Stimulated activated CD8-positive, alpha-beta memory T cell treated with anti-CD3 and anti-CD28 coated beads, Interleukin-15, amount 100 ng/mL, for 1 hour (primary cell): Measurements from ENCODE around the gene PRKAA1.

Experiments used
- DNase-seq: peaks from one replicate; pipeline ENCODE4 v3.0.0-alpha.2; 2020; ENCODE audit warnings: low read depth

The PRKAA1 gene

DNA sequence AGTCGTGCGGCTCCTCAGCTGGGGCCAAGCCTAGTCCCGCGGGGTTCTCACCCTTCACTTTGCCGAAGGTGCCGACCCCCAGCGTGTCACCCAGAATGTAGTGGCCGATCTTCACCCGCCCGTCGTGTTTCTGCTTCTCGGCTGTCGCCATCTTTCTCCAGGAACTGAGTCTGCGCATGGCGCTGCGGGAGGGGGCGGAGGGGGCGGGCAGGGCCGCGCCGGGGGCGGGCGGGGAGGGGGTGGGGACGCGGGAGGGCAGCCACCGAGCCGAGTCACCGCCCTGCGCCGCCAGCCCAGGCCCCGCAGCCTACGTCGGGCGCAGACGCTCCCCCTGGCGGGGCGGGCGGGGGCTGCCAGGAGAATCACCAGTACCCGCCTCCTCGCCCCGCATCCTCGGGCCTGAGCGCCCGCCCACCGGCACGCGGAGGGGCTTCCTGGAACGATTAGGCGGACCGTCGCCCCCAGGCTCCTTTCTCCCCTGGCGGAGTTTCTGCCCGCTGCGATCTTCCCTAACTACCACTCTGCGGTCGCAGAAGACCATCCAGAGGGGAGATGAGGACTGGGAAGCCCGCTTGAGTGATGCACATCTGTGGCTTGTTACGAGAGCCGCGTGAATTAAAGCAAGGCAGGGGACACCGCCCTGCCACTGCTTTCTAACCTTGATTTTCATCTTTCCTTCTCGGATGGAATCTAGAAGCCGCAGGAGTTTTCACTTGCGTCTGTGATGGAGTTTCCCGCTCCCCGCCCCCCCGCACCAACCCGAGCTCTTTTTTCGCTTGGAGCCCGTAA lies at the start of gene PRKAA1:
Gene PRKAA1, minus strand, starts transcription at position 363 of the 789 bp plus-strand sequence. Its CDS starts 185 bp downstream, at position 178.
- DNase-seq = peak; percentile 71

DNA sequence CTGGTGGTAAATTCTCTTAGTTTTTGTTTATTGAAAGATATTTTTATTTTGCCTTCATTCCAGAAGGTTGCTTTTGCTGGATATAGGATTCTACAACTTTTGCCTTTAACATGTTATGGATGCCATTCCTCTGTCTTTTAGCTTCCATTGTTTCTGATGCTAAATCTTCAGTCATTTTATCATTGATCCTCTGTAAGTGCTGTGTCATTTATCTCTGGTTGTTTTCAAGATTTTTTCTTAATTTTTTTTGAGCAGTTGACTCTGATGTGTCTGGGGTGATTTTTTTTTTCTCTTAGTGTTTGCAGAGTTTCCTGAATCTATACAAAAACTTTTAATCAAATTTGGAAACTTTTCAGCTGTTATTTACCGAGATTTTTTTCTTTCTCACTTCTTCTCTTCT lies 49.4 kb upstream of the PRKAA1 start:
- no peak for DNase-seq

DNA sequence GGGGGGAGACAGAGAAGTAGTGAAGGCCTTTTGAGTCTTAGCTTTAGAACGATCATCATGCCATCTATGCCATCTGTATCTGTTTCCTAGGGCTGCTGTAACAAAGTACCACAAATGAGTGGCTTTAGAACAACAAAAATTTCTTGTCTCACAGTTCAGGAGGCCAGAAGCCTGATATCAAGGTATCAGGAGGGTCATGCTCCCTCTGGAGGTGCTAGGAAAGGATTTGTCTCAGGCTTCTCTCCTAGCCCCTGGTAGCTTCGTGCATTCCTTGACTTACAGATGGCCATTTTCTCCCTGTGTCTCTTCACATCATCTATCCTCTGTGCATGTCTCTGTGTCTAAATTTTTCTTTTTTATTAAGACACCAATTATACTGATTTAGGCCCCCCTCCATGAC lies 48.2 kb upstream of the PRKAA1 start:
- DNase-seq = no peak

DNA sequence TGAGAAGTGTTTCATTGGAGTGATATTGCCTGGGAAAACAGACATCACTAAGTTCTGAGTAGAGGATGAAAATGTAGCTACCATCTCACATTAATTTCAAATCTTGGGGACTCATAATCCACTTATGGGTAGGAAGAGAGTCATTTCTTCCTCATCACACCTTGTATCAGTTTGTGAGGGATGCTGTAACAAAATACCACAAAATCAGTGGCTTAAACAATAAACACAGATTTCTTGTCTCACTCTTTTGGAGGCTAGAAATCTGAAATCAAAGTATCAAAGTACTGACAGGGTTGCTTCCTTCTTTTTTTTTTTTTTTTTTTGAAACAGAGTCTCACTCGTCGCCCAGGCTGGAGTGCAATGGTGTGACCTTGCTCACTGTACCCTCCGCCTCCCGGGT lies 46.4 kb upstream of the PRKAA1 start:
- no peak for DNase-seq

DNA sequence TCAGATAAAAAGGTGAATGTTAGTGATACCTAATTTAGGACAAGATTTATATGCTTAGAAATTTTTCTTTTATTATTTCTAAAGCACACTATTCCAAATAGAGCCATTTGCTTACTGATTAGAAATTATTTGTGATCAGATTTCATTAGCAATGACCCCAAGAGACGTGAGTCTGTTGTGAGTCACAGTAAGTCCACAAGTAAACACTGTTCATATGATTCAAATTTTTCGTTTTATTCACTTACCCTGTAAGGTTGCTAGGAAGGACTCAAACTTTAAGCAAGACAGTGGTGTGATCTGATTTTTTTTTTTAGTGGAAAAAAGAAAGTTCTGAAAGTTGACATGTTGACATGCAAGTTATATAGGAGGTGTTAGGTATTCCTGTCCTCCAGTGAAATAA lies 44.2 kb upstream of the PRKAA1 start:
- DNase-seq = no peak

DNA sequence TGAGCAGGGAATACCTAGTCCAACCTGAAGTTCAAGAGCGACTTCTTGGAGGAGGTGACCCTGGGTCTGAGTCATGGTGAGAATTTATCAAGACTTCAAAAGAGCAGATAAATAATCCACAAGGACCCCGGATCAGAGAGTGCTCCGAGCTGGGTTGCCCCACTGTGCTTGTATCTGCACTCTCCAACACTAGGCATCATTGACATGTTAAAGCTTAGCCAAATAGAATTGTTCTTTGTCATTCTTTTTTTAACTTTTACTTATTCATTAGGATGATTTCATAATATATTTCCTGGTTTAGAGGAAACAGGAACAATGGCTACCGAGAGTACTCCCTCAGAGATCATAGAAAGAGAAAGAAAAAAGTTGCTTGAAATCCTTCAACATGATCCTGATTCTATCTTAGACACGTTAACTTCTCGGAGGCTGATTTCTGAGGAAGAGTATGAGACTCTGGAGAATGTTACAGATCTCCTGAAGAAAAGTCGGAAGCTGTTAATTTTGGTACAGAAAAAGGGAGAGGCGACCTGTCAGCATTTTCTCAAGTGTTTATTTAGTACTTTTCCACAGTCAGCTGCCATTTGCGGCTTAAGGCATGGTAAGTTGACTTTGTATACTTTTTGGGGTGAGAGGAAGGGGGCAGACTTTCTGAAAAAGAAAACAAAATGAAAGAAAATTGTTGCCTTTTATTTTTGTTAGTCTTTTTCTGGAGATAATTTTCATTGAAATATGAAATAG lies 43.1 kb upstream of the PRKAA1 start, which contains the start of gene CARD6:
Gene CARD6, plus strand, starts transcription at position 300 of the 738 bp plus-strand sequence. Its CDS starts 16 bp downstream, at position 316.
- no peak for DNase-seq

DNA sequence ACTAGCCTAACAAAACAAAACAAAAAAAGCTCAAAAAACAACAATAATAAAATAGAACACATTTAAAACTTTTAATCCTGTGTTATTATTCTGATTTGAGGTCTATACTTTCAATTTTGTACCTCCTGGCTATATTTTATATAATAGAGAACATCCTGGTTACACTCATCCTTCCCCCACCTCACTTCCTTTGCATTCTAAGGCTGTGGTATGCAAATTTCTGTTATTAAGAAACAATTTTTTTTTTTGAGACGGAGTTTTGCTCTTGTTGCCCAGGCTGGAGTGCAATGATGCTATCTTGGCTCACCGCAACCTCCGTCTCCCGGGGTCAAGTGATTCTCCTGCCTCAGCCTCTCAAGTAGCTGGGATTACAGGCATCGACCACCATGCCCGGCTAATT lies 39.9 kb upstream of the PRKAA1 start:
- no peak for DNase-seq

DNA sequence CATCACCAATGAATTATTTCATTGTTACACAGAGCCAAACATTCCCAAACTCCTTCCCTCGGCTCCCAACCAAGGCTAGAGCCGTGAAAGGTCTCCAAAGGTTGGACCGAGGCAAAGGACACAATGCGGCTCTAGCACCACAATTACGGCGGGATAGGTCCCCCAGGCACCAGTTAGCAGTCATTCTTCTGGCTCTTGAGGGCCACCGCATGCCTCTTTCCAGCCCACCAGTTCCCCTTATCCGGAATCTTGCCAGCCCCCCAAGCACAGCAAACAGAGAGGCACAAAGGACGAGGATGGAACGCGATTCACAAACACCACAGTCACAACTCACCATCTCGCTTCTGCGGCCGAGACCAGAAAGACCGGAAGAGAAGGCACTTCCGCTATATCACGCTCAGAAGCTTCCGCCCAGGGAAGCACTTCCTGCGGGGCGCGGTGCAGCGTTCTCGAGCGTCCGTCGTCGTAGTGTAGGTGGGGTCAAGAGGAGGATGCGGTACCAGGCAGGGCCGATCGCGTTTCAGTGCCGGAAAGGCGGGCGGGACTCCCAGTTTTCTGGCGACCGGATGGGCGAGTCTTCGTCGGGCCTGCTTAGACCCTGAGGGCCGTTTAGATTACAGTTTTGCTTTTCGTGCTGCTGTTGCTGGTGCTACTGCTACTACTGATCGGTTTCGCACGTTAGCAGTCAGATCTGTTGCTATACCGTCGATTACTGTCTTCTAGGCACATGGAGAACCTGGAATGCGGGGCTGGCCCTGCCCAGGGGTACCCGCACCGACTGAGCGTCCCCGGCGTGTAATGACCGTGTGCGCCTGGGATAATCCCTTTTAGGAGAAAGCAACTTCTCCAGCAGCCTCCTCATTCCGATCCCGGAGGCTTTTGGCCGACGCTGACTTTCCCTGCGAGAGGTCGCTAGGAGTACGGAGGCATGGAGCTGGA lies 36.9 kb upstream of the PRKAA1 start, which contains the start of gene RPL37:
Gene RPL37, minus strand, starts transcription at position 374 of the 939 bp plus-strand sequence. Its CDS starts 37 bp downstream, at position 337.
- DNase-seq = peak; percentile 78

DNA sequence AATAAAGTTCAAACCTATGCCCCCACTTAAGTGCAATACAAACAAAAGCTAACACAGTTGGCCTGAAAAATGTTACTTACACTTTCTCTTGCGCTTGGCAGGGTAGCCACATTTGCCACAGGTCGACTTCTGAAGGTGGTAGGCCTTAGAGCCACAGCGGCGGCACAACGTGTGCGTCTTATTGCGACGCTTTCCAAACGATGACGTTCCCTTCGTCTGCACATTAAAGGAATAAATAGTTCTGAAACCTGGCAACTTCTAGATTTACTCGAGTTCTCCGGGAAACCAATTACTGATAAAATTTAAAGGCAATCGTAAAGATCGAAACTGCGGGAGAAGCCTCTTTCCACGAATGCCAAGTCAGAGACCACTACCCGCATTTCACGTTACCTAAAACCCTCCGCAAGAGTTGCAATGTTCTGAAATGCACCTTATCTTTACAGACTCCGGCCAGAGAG lies 36.2 kb upstream of the PRKAA1 start:
- DNase-seq = peak; percentile 2

DNA sequence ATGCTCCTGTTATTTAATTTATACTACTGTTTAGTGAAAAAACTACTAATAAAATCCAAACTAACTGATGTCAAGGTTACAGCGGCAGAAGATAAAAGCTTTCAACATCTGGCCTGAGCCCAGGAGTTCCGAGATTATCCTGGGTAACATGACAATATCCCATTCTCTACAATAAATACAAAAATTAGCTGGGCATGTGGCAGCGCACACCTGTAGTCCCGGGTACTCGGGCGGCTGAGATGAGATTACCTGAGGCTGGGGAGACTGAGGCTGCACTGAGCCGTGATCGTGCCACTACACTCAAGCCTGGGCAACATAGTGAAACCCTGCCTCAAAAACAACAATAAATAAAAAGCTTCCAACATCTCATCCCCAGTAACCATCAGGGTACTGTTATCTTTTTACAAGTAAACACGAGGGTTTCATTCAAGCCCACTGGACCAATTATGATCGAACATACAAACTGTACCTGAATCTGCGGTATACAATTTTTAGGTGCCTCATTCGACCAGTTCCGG lies 35.6 kb upstream of the PRKAA1 start:
- DNase-seq = no peak

DNA sequence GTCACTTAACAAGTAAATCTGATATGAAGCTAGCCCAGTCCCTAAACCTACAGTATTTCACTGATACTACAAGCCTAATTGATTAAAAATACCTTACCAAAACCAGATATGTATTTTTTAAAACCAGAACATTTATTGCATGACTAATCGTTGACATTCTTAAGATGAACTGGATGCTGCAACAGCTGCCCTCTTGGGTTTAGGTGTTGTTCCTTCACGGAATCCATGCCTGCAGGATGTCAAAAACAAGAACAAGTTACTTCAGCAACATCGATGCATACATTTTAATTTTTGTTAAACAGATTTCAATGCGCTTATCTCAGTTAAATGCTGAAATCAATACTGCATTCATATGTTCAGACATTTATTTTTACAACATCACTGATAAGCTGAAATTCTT lies 34.2 kb upstream of the PRKAA1 start:
- no peak for DNase-seq

DNA sequence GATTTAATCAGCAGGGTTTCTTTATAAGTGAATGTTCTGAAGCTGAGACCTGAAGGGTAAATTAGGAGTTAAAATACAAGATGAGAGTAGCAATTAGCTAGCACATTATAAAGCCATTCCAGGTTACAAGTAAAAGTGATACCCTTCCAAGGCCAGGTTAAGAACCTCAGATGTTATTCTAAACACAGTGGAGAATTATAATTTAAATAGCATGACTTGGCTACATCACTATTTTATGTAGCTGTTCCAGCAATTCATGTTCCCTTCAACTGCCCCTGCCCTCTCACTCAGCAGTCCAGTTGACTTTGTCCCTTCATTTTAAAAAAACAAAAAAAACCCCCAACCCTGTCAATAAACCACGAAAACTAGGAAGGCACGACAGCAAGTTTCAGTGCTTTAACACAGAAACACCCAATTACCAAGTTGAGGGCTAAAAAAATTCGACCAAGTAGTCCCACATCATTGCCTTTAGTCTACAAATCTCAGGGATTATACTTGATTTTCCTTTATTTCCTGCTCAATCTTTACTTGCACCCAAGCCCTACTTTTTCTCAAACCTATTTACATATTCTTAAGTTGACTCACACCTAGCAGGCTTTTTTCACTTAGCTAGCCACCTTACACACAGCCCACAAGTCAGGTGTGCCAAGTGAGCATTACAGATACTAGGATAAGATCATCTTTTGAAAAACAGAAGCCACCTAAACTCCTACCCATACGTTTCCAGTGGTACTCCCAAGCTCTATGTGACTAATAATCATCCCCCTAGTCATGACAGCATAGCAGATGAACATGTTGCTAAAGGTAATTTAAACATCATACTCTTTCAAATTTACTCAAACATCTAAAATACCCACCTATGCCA lies 33.4 kb upstream of the PRKAA1 start:
- no peak for DNase-seq

DNA sequence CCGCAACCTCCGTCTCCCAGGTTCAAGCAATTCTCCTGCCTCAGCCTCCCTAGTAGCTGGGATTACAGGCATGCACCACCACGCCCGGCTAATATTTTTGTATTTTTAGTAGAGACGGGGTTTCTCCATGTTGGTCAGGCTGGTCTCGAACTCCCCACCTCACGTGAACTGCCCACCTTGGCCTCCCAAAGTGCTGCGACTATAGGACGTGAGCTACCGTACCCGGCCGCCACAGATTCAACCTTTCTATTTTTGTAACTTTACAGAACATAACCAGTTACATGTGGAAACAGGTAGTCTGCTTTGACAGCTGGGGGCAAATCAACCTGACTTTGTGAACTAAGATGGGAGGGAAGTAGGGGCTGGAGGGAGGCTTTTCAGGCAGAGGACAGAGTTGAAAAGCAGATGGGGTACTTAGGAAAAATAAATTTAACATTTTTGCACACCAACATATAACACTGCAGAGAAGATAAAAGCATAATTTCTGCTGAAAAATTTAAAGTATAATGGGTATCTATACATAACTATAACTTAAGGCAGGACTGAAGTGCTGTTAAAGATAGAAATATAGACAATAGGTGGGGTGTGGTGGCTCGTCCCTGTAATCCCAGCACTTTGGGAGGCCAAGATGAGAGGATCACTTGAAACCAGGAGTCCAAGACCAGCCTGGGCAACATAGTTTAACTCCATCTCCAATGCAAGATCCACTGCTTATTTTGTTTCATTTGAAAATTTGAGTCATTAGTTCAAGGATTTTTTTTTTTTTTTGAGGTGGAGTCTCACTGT lies 31.8 kb upstream of the PRKAA1 start:
- no peak for DNase-seq

DNA sequence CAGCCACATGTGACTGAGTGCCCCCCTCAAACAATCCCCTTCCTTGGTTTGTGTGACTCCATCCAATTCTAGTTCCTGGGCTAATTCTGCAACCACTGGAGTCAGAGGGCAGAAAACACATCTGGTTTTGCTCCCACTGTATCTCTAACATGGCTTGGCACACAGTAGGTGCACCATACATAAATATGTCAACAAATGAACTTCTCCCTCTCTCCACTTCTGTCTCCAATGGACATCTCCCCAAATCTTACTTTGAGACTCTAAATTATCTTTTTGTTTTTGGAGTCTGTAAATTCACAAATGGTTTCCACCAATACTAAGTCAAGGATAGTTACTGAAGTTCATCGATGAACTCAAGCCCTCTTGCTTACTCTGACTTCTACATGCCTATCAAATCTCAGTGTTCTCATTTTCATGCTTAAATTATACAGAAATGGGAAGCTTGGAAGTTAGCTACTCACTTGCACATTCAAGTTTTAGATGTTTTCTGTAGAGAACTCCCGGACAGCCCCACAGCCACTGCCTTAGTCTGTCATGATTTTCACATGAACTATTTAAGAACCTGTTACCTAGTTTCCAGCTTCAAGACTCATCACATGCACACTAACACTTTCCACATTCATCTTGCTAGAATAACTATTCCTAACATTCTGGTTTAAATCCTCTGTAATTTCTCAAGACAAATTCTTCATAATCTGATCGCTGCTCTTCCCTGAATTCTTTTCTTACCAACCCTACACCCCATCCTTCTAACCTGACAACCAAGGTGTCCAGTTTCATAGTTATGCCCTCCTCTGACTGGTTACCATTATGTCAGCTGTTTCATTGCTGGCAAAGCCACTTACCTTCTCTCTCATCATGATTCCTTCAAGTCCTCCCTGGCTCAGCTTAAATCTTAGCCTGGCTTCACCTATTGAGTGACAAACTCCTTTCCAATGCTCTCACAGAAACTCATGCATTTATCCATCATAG lies 30.8 kb upstream of the PRKAA1 start:
- no peak for DNase-seq

DNA sequence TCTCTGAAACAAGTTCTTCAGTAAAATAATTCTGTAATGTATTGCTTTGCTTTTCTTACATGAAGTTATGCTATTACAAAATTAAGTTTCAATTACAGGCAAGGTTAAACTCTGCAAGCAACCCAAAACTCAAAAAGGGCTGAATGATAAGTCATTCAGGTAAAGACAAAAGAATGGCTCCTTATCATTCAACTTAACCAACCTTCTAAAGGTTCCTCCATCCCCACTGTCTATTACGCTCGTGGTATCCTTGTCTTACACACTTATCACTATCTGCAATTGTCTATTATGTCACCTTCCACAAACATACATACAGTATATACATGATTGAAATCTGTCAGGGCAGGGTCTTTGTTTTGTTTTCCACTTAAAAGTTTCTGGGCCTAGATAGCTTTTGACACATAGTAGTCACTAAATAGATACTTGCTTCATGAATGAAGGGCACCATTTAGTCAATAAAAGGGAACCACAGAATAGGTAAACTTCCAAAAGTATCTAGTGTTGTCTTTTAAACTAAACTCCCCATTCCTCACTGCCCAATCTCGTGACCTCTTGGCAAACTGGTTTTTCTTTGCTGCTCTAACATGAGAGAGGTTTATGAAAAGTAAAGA lies 30.0 kb upstream of the PRKAA1 start:
- no peak for DNase-seq

DNA sequence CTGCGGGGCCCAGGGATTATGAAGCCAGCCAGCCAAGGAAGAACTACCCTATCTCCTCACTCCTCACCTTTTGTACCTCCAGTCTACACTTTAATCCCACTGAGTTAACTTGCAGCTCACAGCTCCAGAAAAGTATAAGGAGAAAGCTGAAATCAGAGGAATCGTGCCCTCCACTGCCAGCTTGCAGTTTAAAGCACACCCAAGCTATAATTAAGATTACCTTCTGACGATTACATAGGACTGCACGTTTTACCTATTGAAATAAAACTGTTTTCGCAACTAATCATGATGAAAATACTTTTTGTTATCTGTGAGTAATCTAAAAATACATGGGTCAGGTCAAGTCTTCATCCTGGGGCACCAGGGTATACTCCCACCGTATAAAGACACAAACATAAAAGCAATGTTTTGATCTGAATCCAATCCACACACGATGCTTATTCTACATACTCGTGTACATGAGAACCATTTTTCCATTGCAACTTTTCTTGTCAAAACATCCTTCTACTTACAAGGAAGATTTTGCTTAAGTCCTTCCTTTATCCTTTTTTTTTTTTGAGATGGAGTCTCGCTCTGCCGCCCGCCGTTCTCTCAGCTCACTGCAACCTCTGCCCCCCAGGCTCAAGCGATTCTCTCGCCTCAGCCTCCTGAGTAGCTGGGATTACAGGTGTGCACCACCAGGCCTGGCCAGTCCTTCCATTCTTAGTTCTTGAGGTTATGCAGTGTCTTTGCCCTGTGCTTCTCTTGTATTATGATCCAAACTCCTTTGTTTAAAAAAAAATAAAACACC lies 29.2 kb upstream of the PRKAA1 start:
- no peak for DNase-seq

DNA sequence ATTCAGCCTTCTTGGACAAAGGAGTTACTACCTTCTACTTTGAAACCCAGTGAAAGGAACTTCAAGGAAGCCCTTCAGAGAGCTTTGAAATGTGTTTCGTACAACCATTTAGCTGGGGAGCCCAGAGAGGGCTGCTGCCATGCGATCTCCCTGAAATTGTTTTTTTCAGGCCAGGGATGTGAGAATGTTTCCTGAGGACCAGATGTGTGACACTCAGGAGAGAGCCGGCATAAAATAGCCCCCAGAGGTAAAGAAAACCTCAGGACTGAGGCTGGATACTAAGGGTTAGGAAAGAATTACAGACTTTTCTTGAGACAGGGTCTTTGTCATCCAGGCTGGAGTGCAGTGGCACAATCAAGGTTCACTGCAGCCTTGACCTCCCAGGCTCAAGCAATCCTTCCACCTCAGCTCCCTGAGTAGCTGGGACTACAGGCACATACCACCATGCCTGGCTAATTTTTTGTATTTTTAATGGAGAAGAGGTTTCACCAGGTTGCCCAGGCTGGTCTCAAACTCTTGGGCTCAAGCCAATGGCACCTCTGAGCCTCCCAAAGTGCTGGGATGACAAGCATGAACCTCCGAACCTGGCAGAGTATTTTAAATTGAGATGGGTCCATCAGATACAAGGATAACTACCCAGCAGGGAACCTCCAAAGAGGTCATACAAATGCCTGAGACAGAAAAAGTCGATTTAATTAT lies 28.5 kb upstream of the PRKAA1 start:
- no peak for DNase-seq
